Loucy (cell line): ENCODE measurements around the gene PRORP.

ENCODE experiments used
- H2AFZ ChIP-seq: fragments of 200-600 bp; sonication (generic); 2 replicates; pipeline ENCODE4 v1.6.0; 2016; ENCODE audit warnings: antibody characterized with exemption, mild to moderate bottlenecking, low read length, moderate library complexity
- H3F3A ChIP-seq: fragments of 200-600 bp; 2 replicates; pipeline ENCODE4 v1.6.0; 2016; ENCODE audit warnings: antibody characterized with exemption, low read depth, mild to moderate bottlenecking
- H3K27me3 ChIP-seq: fragments of 200-600 bp; sonication (generic); 2 replicates; pipeline ENCODE4 v1.6.1; 2014; ENCODE audit warnings: low read length, mild to moderate bottlenecking; ENCODE audit not compliant: insufficient read depth, poor library complexity, severe bottlenecking
- H3K36me3 ChIP-seq: fragments of 200-600 bp; sonication (generic); 2 replicates; pipeline ENCODE4 v1.6.1; 2016; ENCODE audit warnings: low read length; ENCODE audit not compliant: insufficient read depth
- H3K4me1 ChIP-seq: fragments of 200-600 bp; sonication (generic); 2 replicates; pipeline ENCODE4 v1.5.1; 2014; ENCODE audit warnings: low read length, mild to moderate bottlenecking; ENCODE audit not compliant: insufficient read depth, poor library complexity, severe bottlenecking
- H3K4me2 ChIP-seq: fragments of 200-600 bp; sonication (generic); 2 replicates; pipeline ENCODE4 v1.6.0; 2014; ENCODE audit warnings: antibody characterized with exemption, low read length, low read depth, mild to moderate bottlenecking; ENCODE audit not compliant: poor library complexity, severe bottlenecking
- H3K4me3 ChIP-seq: fragments of 200-600 bp; sonication (generic); 2 replicates; pipeline ENCODE4 v1.5.1; 2014; ENCODE audit warnings: low read length, mild to moderate bottlenecking, mixed read lengths; ENCODE audit not compliant: poor library complexity, severe bottlenecking
- H3K79me2 ChIP-seq: fragments of 200-600 bp; sonication (generic); 2 replicates; pipeline ENCODE4 v1.6.1; 2014; ENCODE audit warnings: low read length; ENCODE audit not compliant: insufficient read depth
- H3K9ac ChIP-seq: fragments of 200-600 bp; sonication (generic); 2 replicates; pipeline ENCODE4 v1.6.0; 2014; ENCODE audit warnings: mild to moderate bottlenecking, low read depth, low read length, moderate library complexity; ENCODE audit not compliant: poor library complexity, severe bottlenecking
- H3K9me2 ChIP-seq: fragments of 200-600 bp; sonication (generic); replicated peaks from 2 replicates; pipeline ENCODE4 v1.6.1; 2016; ENCODE audit warnings: low read depth, low read length, mixed read lengths
- H3K9me3 ChIP-seq: fragments of 200-600 bp; sonication (generic); 2 replicates; pipeline ENCODE4 v1.6.1; 2014; ENCODE audit warnings: mild to moderate bottlenecking, antibody characterized with exemption, low read length, low read depth; ENCODE audit not compliant: insufficient read depth
- H4K20me1 ChIP-seq: fragments of 200-600 bp; sonication (generic); 2 replicates; pipeline ENCODE4 v1.6.0; 2014; ENCODE audit warnings: antibody characterized with exemption, low read length, mild to moderate bottlenecking; ENCODE audit not compliant: insufficient read depth, poor library complexity, severe bottlenecking
- EZH2phosphoT487 ChIP-seq: fragments of 200-600 bp; IDR thresholded peaks from 2 replicates; pipeline ENCODE4 v1.6.1; 2018; ENCODE audit warnings: antibody characterized with exemption, mild to moderate bottlenecking, moderate library complexity, borderline replicate concordance
- TF ChIP-seq, protein P1 (sequence below): fragments of 200-600 bp; sonication (generic); conservative IDR thresholded peaks from 2 replicates; pipeline ENCODE4 v1.5.1; 2014; ENCODE audit warnings: mild to moderate bottlenecking, antibody characterized with exemption, low read length

Gene PRORP

DNA sequence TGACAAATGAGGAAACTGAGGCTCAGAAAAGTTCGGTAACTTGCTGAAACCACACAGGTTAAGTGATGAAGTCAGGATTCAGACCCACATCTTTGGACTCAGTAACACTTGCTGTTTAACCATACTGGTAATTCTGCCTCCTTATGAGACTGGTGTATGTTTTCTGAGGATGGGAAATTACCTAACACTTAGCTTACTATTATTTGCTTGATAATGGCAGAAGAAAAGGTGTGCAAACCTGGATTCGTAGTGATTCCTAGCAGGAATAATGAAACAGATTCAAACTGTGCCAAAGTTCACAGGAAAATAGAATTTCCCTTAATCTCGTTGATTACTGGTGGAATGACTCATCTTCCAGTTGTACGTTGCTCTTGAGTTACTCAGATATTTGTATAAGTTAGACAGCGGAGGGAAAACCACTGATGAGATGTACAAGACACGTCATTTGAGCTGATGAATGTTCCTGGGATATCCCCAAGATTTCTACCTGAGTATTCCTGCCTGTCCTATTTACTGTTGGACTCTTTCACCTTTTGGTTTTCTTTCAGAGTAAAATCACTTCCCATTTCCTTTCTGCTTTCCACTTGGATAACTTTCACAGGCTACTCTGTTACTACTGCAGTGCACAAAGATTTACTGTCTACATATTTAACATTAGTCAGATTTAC, 37.5 kb downstream of the PRORP start:
- Histone ChIP-seq H3K9me3 (no peaks in the 10 kb centered on the region), H3K4me3 (no peak overlapping the region), H3K4me2 (no peak overlapping the region), H3F3A (0 out of 2 replicates have a peak, but pooled peaks cover 6% of the 10 kb centered on the region), H3K4me1 (peaks cover 16% of the 10 kb centered on the region), H3K9me2 (no peaks in the 10 kb centered on the region), H3K27me3 (no peaks in the 10 kb centered on the region), H3K9ac (no peak overlapping the region), H4K20me1 (no peaks in the 10 kb centered on the region), H3K79me2 (peaks cover 7% of the 10 kb centered on the region), H2AFZ (no peak overlapping the region), H3K36me3 (peaks cover 33% of the 10 kb centered on the region; the same call in 1 of the 2 replicates)
- TF ChIP-seq EZH2phosphoT487, result no peak
- TF ChIP-seq, protein P1, sequence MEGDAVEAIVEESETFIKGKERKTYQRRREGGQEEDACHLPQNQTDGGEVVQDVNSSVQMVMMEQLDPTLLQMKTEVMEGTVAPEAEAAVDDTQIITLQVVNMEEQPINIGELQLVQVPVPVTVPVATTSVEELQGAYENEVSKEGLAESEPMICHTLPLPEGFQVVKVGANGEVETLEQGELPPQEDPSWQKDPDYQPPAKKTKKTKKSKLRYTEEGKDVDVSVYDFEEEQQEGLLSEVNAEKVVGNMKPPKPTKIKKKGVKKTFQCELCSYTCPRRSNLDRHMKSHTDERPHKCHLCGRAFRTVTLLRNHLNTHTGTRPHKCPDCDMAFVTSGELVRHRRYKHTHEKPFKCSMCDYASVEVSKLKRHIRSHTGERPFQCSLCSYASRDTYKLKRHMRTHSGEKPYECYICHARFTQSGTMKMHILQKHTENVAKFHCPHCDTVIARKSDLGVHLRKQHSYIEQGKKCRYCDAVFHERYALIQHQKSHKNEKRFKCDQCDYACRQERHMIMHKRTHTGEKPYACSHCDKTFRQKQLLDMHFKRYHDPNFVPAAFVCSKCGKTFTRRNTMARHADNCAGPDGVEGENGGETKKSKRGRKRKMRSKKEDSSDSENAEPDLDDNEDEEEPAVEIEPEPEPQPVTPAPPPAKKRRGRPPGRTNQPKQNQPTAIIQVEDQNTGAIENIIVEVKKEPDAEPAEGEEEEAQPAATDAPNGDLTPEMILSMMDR, result no peak

DNA sequence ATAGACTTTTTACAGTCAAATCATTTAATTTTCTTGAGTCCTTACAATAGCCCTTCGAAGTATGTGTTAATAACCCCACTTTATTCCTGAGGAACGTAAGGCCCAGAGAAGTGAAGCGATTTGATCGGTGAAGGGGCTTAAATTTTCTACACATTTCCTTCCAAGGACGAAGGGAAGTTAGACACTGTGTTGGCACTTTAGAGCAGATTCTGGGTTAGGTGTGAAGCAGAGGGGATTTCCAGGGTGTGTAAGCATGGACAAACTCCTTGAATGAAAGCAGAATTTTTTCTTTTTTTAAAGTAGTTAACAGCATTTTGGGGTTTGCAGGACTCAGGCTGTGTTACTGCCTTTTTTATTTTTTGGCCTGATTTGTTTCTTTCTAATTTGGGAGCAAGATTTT, 38.9 kb downstream of the PRORP start:
- Histone ChIP-seq H3K79me2 (peaks cover 7% of the 10 kb centered on the region), H3K4me2 (no peak overlapping the region), H2AFZ (no peak overlapping the region), H3K4me1 (peaks cover 5% of the 10 kb centered on the region), H3K9me2 (no peaks in the 10 kb centered on the region), H3F3A (0 out of 2 replicates have a peak, but pooled peaks cover 3% of the 10 kb centered on the region), H3K27me3 (no peaks in the 10 kb centered on the region), H3K36me3 (peaks cover 34% of the 10 kb centered on the region; the same call in 1 of the 2 replicates), H3K9ac (no peak overlapping the region), H4K20me1 (no peaks in the 10 kb centered on the region), H3K9me3 (no peaks in the 10 kb centered on the region), H3K4me3 (no peak overlapping the region)
- TF ChIP-seq, protein P1, result no peak
- TF ChIP-seq EZH2phosphoT487, result no peak

DNA sequence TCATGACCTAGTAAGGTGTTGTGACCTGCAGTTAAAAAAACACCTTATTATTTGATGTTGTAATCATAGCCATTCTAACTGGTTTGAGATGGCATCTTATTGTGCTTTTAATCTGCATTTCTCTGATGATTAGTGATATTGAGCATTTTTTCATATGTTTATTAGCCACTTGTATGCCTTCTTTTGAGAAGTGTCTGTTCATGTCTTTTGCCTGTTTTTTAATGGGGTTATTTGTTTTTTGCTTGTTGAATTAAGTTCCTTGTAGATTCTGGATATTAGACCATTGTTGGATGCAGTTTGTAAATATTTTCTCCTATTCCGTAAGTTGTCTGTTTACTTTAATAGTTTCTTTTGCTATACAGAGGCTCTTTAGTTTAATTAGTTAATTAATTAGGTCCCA, 41.0 kb downstream of the PRORP start:
- no peak overlapping the region for H3K4me2 ChIP-seq
- H3K9me3 ChIP-seq, result no peaks in the 10 kb centered on the region
- no peaks in the 10 kb centered on the region for H4K20me1 ChIP-seq
- H3K27me3 ChIP-seq, result no peaks in the 10 kb centered on the region
- H3K4me3 ChIP-seq, result no peak overlapping the region
- peaks cover 7% of the 10 kb centered on the region for H3K79me2 ChIP-seq
- H3K4me1 ChIP-seq, result no peaks in the 10 kb centered on the region
- H2AFZ ChIP-seq, result no peak overlapping the region
- no peaks in the 10 kb centered on the region for H3K9me2 ChIP-seq
- H3K36me3 ChIP-seq, result peaks cover 34% of the 10 kb centered on the region; the same call in 1 of the 2 replicates
- TF ChIP-seq, protein P1, result no peak
- TF ChIP-seq EZH2phosphoT487, result no peak
- H3K9ac ChIP-seq, result no peak overlapping the region
- H3F3A ChIP-seq, result no peaks in the 10 kb centered on the region
